ENCODE measurements around the gene APOC3.

The APOC3 gene

GRCh38 chr11:116837231-116838091 lies 7.8 kb downstream of the APOC3 start, which contains the start of gene APOA1:
Gene APOA1, minus strand, starts transcription at chr11:116837622. Its CDS starts 235 bp downstream, at chr11:116837387.
- TF ChIP-seq, protein P1, sequence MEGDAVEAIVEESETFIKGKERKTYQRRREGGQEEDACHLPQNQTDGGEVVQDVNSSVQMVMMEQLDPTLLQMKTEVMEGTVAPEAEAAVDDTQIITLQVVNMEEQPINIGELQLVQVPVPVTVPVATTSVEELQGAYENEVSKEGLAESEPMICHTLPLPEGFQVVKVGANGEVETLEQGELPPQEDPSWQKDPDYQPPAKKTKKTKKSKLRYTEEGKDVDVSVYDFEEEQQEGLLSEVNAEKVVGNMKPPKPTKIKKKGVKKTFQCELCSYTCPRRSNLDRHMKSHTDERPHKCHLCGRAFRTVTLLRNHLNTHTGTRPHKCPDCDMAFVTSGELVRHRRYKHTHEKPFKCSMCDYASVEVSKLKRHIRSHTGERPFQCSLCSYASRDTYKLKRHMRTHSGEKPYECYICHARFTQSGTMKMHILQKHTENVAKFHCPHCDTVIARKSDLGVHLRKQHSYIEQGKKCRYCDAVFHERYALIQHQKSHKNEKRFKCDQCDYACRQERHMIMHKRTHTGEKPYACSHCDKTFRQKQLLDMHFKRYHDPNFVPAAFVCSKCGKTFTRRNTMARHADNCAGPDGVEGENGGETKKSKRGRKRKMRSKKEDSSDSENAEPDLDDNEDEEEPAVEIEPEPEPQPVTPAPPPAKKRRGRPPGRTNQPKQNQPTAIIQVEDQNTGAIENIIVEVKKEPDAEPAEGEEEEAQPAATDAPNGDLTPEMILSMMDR (IDR thresholded peaks at IDR 0.05; ENCODE audit: low read depth, low read length), result no peak
- no peak for DNase-seq (ENCODE audit: extremely low read depth, low read depth)

DNA sequence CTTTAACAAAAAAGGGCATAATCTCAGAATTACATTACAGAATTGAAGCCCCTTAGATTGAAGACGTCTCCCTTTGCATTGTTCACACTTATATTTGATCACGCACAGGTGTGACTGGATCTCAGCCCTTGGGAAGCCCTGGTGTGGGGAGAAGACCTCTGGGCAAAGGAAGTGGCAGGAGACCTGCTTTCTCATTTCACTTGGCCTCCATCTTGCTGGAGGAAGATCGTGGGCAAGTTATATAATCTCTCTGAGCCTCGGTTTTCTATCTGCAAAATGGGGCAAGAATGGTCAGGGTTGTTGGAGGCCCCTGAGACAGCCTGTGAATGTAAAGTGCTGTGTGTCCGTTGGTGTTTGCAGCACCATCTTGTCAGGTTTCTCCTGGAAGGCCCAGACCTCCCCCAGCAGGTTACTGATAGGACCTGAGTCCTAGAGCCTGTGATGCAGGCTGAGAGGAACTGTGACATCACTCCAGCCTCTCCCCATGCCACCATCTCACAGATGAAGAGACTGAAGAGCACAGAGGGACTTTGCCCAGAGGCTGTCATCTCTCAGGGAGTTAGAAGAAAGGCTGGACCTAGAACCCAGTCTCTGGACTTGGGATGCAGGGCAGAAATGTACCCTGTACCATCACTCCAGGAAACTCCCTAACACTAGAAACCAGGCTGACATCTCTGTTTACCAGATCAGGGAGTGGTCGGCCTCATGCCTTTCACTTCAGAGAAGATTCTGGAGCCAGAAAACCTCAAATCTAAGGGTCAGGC lies 8.8 kb downstream of the APOC3 start:
- DNase-seq (ENCODE audit: extremely low read depth, low read depth), result no peak
- TF ChIP-seq, protein P1 (IDR thresholded peaks at IDR 0.05; ENCODE audit: low read depth, low read length), result no peak

DNA sequence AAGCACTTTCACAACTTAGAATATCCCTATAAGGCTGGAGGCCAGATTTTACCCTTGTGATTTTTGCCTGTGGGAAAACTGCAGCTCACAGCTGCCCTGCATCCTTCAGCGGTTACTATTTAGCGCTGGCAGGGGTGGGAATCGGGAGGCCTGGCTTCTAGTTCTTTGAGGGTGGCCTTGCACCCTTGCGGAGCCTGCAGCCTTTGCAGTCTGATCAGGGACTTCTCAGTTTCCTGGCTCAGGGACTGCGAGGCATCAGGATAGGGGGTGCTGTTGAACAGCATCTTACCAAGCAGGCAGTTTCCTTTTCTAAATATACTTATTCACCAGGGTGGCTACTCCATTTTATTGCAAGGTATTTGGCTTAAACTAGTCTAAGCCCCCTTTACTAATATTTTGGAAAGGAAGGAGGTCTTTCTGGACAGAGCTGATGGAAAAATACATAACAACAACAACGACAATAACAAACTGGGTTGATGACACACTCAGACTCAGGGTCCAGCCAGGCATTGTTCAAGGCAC lies 10.6 kb downstream of the APOC3 start:
- TF ChIP-seq, protein P1 (IDR thresholded peaks at IDR 0.05; ENCODE audit: low read depth, low read length), result peak; percentile 14

DNA sequence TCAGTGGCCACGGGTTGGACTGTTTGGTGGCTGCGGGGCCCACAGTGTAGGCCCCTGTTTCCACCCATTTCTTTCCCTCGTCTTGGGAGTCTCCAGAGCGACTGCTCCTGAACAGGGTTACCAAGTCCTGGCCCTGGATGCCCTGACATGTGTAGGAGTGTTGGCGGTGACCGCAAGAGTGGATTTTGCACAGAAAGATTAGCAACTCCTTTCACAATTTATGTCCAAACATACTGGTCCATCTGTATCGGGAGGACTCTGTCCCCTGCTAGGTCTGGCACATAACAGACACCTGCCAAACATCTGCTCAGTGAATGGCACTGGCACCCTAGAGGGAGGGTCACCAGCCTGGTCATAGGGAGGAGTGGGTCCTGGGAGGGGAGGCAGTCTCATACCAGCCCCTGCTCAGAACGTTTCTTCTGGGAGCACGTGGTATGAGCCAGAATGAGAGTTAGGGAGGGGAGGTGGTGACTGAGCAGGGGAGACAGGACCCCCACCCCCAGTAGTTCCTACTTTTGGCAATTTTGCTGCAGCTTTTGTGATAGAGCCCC lies 11.1 kb downstream of the APOC3 start:
- DNase-seq (ENCODE audit: extremely low read depth, low read depth), result no peak
- TF ChIP-seq, protein P1 (IDR thresholded peaks at IDR 0.05; ENCODE audit: low read depth, low read length), result no peak

More for the DNA sequence above, 10.6 kb downstream of the APOC3 start:
- DNase-seq (ENCODE audit: extremely low read depth, low read depth), result no peak

GRCh38 chr11:116842117-116842516 lies 12.4 kb downstream of the APOC3 start:
- DNase-seq (ENCODE audit: extremely low read depth, low read depth), result no peak
- TF ChIP-seq, protein P1 (IDR thresholded peaks at IDR 0.05; ENCODE audit: low read depth, low read length), result no peak

GRCh38 chr11:116842909-116843308 lies 13.2 kb downstream of the APOC3 start:
- TF ChIP-seq, protein P1 (IDR thresholded peaks at IDR 0.05; ENCODE audit: low read depth, low read length), result no peak
- no peak for DNase-seq (ENCODE audit: extremely low read depth, low read depth)

Measured in AG09319 (cell line).